ENCODE measurements around the gene CACNA2D2.

CACNA2D2 gene

DNA sequence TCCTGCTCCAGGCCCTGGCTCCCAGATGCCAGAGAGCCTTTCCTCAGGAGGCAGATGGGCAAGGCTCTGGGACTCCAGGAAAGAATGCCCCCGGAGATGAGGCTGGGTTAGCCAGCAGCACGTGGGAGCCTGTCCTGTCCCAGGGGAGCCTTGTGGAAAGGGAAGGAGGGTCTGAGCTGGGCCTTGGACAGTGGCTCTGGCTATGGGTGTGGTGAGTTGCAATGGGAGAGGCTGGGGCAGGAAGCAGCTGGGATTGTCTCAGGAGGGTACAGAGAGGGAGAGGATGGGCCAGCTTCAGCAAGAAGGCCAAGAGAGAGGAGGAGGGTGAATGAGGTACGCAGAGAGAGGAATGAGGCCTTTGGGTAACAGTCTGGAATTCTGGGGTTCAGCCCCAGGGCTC, 17.4 kb upstream of the CACNA2D2 start:
- H3K9me3 ChIP-seq (ENCODE audit: insufficient read depth, low read depth, low read length): no peaks in the 10 kb centered on the region
- H3K4me1 ChIP-seq (ENCODE audit: insufficient read depth, low read length, poor library complexity, severe bottlenecking): no peaks in the 10 kb centered on the region
- no peak overlapping the region for H3K4me2 ChIP-seq (ENCODE audit: low read depth, low read length, poor library complexity, severe bottlenecking)
- no peak overlapping the region for H3K9ac ChIP-seq (ENCODE audit: low read depth, low read length, poor library complexity, severe bottlenecking)
- no peaks in the 10 kb centered on the region for H3K27me3 ChIP-seq (ENCODE audit: insufficient read depth, low read length, poor library complexity, severe bottlenecking)
- TF ChIP-seq EZH2phosphoT487 (IDR thresholded peaks at IDR 0.05; ENCODE audit: borderline replicate concordance): no peak
- TF ChIP-seq, protein P1, sequence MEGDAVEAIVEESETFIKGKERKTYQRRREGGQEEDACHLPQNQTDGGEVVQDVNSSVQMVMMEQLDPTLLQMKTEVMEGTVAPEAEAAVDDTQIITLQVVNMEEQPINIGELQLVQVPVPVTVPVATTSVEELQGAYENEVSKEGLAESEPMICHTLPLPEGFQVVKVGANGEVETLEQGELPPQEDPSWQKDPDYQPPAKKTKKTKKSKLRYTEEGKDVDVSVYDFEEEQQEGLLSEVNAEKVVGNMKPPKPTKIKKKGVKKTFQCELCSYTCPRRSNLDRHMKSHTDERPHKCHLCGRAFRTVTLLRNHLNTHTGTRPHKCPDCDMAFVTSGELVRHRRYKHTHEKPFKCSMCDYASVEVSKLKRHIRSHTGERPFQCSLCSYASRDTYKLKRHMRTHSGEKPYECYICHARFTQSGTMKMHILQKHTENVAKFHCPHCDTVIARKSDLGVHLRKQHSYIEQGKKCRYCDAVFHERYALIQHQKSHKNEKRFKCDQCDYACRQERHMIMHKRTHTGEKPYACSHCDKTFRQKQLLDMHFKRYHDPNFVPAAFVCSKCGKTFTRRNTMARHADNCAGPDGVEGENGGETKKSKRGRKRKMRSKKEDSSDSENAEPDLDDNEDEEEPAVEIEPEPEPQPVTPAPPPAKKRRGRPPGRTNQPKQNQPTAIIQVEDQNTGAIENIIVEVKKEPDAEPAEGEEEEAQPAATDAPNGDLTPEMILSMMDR (conservative IDR thresholded peaks at IDR 0.05; ENCODE audit: low read length): no peak
- no peak overlapping the region for H2AFZ ChIP-seq (ENCODE audit: low read length)
- no peaks in the 10 kb centered on the region for H4K20me1 ChIP-seq (ENCODE audit: insufficient read depth, low read length, poor library complexity, severe bottlenecking)
- H3F3A ChIP-seq (ENCODE audit: low read depth): no peaks in the 10 kb centered on the region
- no peak overlapping the region for H3K4me3 ChIP-seq (ENCODE audit: low read length, poor library complexity, severe bottlenecking)
- no peaks in the 10 kb centered on the region for H3K36me3 ChIP-seq (ENCODE audit: insufficient read depth, low read length)
- H3K9me2 ChIP-seq (replicated peaks; ENCODE audit: low read depth, low read length): no peaks in the 10 kb centered on the region
- no peaks in the 10 kb centered on the region for H3K79me2 ChIP-seq (ENCODE audit: insufficient read depth, low read length)

- no peaks in the 10 kb centered on the region for H3K9me2 ChIP-seq (replicated peaks; ENCODE audit: low read depth, low read length)
- H3K9ac ChIP-seq (ENCODE audit: low read depth, low read length, poor library complexity, severe bottlenecking): no peak overlapping the region
- no peaks in the 10 kb centered on the region for H3K9me3 ChIP-seq (ENCODE audit: insufficient read depth, low read depth, low read length)
- no peaks in the 10 kb centered on the region for H3K36me3 ChIP-seq (ENCODE audit: insufficient read depth, low read length)
- no peaks in the 10 kb centered on the region for H4K20me1 ChIP-seq (ENCODE audit: insufficient read depth, low read length, poor library complexity, severe bottlenecking)
- H2AFZ ChIP-seq (ENCODE audit: low read length): no peak overlapping the region
- no peaks in the 10 kb centered on the region for H3K27me3 ChIP-seq (ENCODE audit: insufficient read depth, low read length, poor library complexity, severe bottlenecking)
- H3K79me2 ChIP-seq (ENCODE audit: insufficient read depth, low read length): no peaks in the 10 kb centered on the region
- no peak for TF ChIP-seq EZH2phosphoT487 (IDR thresholded peaks at IDR 0.05; ENCODE audit: borderline replicate concordance)
- TF ChIP-seq, protein P1 (conservative IDR thresholded peaks at IDR 0.05; ENCODE audit: low read length): peak; percentile 94
- H3K4me3 ChIP-seq (ENCODE audit: low read length, poor library complexity, severe bottlenecking): no peak overlapping the region
- no peak overlapping the region for H3K4me2 ChIP-seq (ENCODE audit: low read depth, low read length, poor library complexity, severe bottlenecking)
- no peaks in the 10 kb centered on the region for H3F3A ChIP-seq (ENCODE audit: low read depth)
- no peaks in the 10 kb centered on the region for H3K4me1 ChIP-seq (ENCODE audit: insufficient read depth, low read length, poor library complexity, severe bottlenecking)
These were observed 16.1 kb upstream of the CACNA2D2 start for GRCh38 chr3:50519471-50520089.

DNA sequence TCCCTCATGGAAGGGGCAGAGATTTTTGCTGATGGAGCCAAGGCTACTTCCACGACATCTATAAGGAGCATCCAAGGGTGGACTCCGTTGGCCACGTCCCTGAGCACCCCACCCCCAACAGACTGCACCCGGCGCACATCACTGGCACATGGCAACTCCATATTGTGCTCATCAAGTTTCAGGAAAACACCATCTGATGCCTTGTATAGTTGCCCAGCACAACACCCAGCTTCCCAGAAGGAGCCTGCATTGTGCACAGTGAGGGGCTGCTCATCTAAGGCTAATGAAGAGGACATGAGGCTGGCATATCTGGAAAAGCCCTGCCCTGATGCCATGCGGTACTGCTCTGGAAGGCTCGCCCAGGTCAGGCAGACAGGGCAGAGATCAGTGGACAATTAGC, 15.0 kb upstream of the CACNA2D2 start:
- no peaks in the 10 kb centered on the region for H4K20me1 ChIP-seq (ENCODE audit: insufficient read depth, low read length, poor library complexity, severe bottlenecking)
- no peaks in the 10 kb centered on the region for H3K79me2 ChIP-seq (ENCODE audit: insufficient read depth, low read length)
- no peaks in the 10 kb centered on the region for H3K27me3 ChIP-seq (ENCODE audit: insufficient read depth, low read length, poor library complexity, severe bottlenecking)
- no peaks in the 10 kb centered on the region for H3K36me3 ChIP-seq (ENCODE audit: insufficient read depth, low read length)
- H3K4me3 ChIP-seq (ENCODE audit: low read length, poor library complexity, severe bottlenecking): no peak overlapping the region
- H3K9ac ChIP-seq (ENCODE audit: low read depth, low read length, poor library complexity, severe bottlenecking): no peak overlapping the region
- H3K4me1 ChIP-seq (ENCODE audit: insufficient read depth, low read length, poor library complexity, severe bottlenecking): no peaks in the 10 kb centered on the region
- H3K9me3 ChIP-seq (ENCODE audit: insufficient read depth, low read depth, low read length): no peaks in the 10 kb centered on the region
- TF ChIP-seq EZH2phosphoT487 (IDR thresholded peaks at IDR 0.05; ENCODE audit: borderline replicate concordance): no peak
- TF ChIP-seq, protein P1 (conservative IDR thresholded peaks at IDR 0.05; ENCODE audit: low read length): no peak
- no peaks in the 10 kb centered on the region for H3K9me2 ChIP-seq (replicated peaks; ENCODE audit: low read depth, low read length)
- H2AFZ ChIP-seq (ENCODE audit: low read length): no peak overlapping the region
- H3F3A ChIP-seq (ENCODE audit: low read depth): no peaks in the 10 kb centered on the region
- H3K4me2 ChIP-seq (ENCODE audit: low read depth, low read length, poor library complexity, severe bottlenecking): no peak overlapping the region
